ENCODE data around the gene SETX.
"Not testable (repeated sequence)": the region's sequence is repeated elsewhere in the genome, so short reads cannot be mapped to it uniquely, and the experiment has no call there.

Gene SETX

GRCh38 chr9:132354637-132355355, at the start of gene SETX:
Gene SETX, minus strand, starts transcription at chr9:132354986. Its CDS starts 5,558 bp downstream, at chr9:132349428.
- peak; percentile 97 for DNase-seq (ENCODE audit: low read depth)

GRCh38 chr9:132404228-132404881, 49.6 kb upstream of the SETX start:
- DNase-seq (ENCODE audit: low read depth) = no peak

- no peak for DNase-seq (ENCODE audit: low read depth)
Measured at GRCh38 chr9:132401824-132402223, 47.0 kb upstream of the SETX start.

GRCh38 chr9:132395560-132395959, 40.8 kb upstream of the SETX start:
- DNase-seq (ENCODE audit: low read depth) = no peak

GRCh38 chr9:132391449-132391848, 36.7 kb upstream of the SETX start:
- DNase-seq (ENCODE audit: low read depth) = no peak

GRCh38 chr9:132390966-132391365, 36.2 kb upstream of the SETX start:
- no peak for DNase-seq (ENCODE audit: low read depth)

GRCh38 chr9:132387133-132387532, 32.3 kb upstream of the SETX start:
- DNase-seq (ENCODE audit: low read depth) = no peak

- no peak for DNase-seq (ENCODE audit: low read depth)
Measured at GRCh38 chr9:132384376-132384775, 29.6 kb upstream of the SETX start.

- no peak for DNase-seq (ENCODE audit: low read depth)
Measured at GRCh38 chr9:132383462-132383883, 28.7 kb upstream of the SETX start.

GRCh38 chr9:132381966-132382541, 27.3 kb upstream of the SETX start:
- no peak for DNase-seq (ENCODE audit: low read depth)

GRCh38 chr9:132378416-132378815, 23.6 kb upstream of the SETX start:
- not testable (repeated sequence) for DNase-seq (ENCODE audit: low read depth)

- not testable (repeated sequence) for DNase-seq (ENCODE audit: low read depth)
Measured at GRCh38 chr9:132377769-132378168, 23.0 kb upstream of the SETX start.

- no peak for DNase-seq (ENCODE audit: low read depth)
Measured at GRCh38 chr9:132372177-132373095, 17.6 kb upstream of the SETX start.

- no peak for DNase-seq (ENCODE audit: low read depth)
Measured at GRCh38 chr9:132370592-132370991, 15.8 kb upstream of the SETX start.

- DNase-seq (ENCODE audit: low read depth) = no peak
Measured at GRCh38 chr9:132369421-132369820, 14.6 kb upstream of the SETX start.

- DNase-seq (ENCODE audit: low read depth) = no peak
Measured at GRCh38 chr9:132367613-132368313, 13.0 kb upstream of the SETX start.

GRCh38 chr9:132366481-132366880, 11.7 kb upstream of the SETX start:
- DNase-seq (ENCODE audit: low read depth) = no peak

- DNase-seq (ENCODE audit: low read depth) = no peak
Measured at GRCh38 chr9:132365986-132366385, 11.2 kb upstream of the SETX start.

- no peak for DNase-seq (ENCODE audit: low read depth)
Measured at GRCh38 chr9:132364068-132364467, 9.3 kb upstream of the SETX start.

- no peak for DNase-seq (ENCODE audit: low read depth)
Measured at GRCh38 chr9:132357764-132358163, 3.0 kb upstream of the SETX start.

GRCh38 chr9:132356324-132356924, 1.6 kb upstream of the SETX start:
- DNase-seq (ENCODE audit: low read depth) = no peak
